Naive B cell (primary cell): ENCODE measurements around the gene SEC24B. TPM values are rescaled to one million over a fixed set of nuclear protein-coding genes. Genes with fewer than 3 reads are reported as not detected.
"Not testable (repeated sequence)": the region's sequence is repeated elsewhere in the genome, so short reads cannot be mapped to it uniquely, and the experiment has no call there.

Experiments
- ATAC-seq, 2 donors: fragments of 150-1000 bp; cut with Tn5 transposase; 2 replicates each; pipeline ENCODE4 v1.10.0; 2021; ENCODE audit warnings: low read depth in 2 of 2, mild to moderate bottlenecking in 2 of 2, moderate library complexity in 2 of 2
- DNase-seq: peaks from one replicate; pipeline ENCODE4 v3.0.0; 2022
- H3K27ac Mint-ChIP-seq, 6 donors: one replicate each; pipeline ENCODE4 v1.8.0; 2020 to 2022; ENCODE audit warnings: mild to moderate bottlenecking in 6 of 6, mixed read lengths in 6 of 6, moderate library complexity in 5 of 6, inconsistent platforms in 2 of 6
- H3K27me3 Mint-ChIP-seq, 3 donors: one replicate each; pipeline ENCODE4 v1.8.0; 2021 to 2022; ENCODE audit warnings: mixed read lengths in 3 of 3, mild to moderate bottlenecking in 1 of 3
- H3K36me3 Mint-ChIP-seq, 2 donors: one replicate each; pipeline ENCODE4 v1.8.0; 2020 to 2022; ENCODE audit warnings: mixed read lengths in 2 of 2, inconsistent platforms in 1 of 2, mild to moderate bottlenecking in 1 of 2
- H3K4me1 Mint-ChIP-seq, 3 donors: one replicate each; pipeline ENCODE4 v1.8.0; 2020 to 2022; ENCODE audit warnings: mixed read lengths in 3 of 3, inconsistent platforms in 1 of 3, mild to moderate bottlenecking in 1 of 3, moderate library complexity in 1 of 3
- H3K4me3 Mint-ChIP-seq, 8 donors: one replicate each; pipeline ENCODE4 v1.8.0; 2020 to 2022; ENCODE audit warnings: mild to moderate bottlenecking in 8 of 8, mixed read lengths in 8 of 8, moderate library complexity in 8 of 8, inconsistent platforms in 2 of 8
- H3K9me3 Mint-ChIP-seq, 7 donors: one replicate each; pipeline ENCODE4 v1.8.0; 2020 to 2022; ENCODE audit warnings: mixed read lengths in 7 of 7, mild to moderate bottlenecking in 5 of 7, inconsistent platforms in 2 of 7, moderate library complexity in 1 of 7
- polyA plus RNA-seq, 6 donors: library from polyadenylated mRNA; unstranded; fragments of 300-500 nt; fragmentation: Illumina TruSeq; gene quantifications; one replicate each; pipeline ENCODE4 v1.2.3, GENCODE V29; 2021; ENCODE audit warnings: low read depth in 6 of 6

SEC24B gene
- polyA plus RNA-seq, 6 donors from 2014 or later, result 15.0 to 36.2 (median 17.7) TPM

- H3K4me1 Mint-ChIP-seq, result no peaks in the 10 kb centered on the region
- ATAC-seq, result no peak
- no peak for DNase-seq
- H3K9me3 Mint-ChIP-seq, result no peaks in the 10 kb centered on the region
- no peak overlapping the region for H3K27ac Mint-ChIP-seq
- peaks cover 19 to 24% of the 10 kb centered on the region in 2 donors for H3K36me3 Mint-ChIP-seq
- H3K27me3 Mint-ChIP-seq, result no peaks in the 10 kb centered on the region
- no peak overlapping the region for H3K4me3 Mint-ChIP-seq
These were observed 60.9 kb downstream of the SEC24B start for GRCh38 chr4:109494563-109494962.

- Mint-ChIP-seq H3K4me1 (no peaks in the 10 kb centered on the region), H3K36me3 (peaks cover 19 to 24% of the 10 kb centered on the region in 2 donors), H3K27me3 (no peaks in the 10 kb centered on the region), H3K9me3 (no peaks in the 10 kb centered on the region), H3K4me3 (no peak overlapping the region), H3K27ac (peak overlapping the region in 2 of 6 donors; percentile 13 to 46)
- ATAC-seq (no peak), DNase-seq (no peak)
These were observed 61.9 kb downstream of the SEC24B start for GRCh38 chr4:109495514-109495913.

- ATAC-seq, result no peak
- Mint-ChIP-seq H3K9me3 (no peaks in the 10 kb centered on the region), H3K4me1 (no peaks in the 10 kb centered on the region), H3K27ac (no peak overlapping the region), H3K4me3 (no peak overlapping the region), H3K27me3 (no peaks in the 10 kb centered on the region), H3K36me3 (peaks cover 16 to 27% of the 10 kb centered on the region in 2 donors)
- no peak for DNase-seq
These were observed 63.3 kb downstream of the SEC24B start for GRCh38 chr4:109496875-109497274.

DNA sequence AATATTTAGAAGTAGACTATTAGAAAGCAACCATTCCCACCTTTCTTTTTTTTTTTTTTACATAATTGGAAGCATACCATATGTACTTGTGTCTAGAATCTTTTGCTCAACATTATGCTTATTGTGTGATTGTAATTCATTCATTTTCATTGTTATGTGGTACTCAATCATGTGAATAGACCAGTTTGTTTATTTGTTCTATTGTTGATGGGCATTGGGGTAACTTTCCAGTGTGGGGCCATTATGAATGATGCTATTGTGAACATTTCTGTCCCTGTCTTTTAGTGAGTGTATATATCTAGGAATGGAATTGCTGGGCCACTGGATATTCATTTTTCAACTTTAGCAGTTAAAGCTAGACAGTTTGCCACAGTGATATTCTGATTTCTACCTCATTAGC, 63.9 kb downstream of the SEC24B start:
- no peak for ATAC-seq
- Mint-ChIP-seq H3K9me3 (no peaks in the 10 kb centered on the region), H3K36me3 (peaks cover 11 to 23% of the 10 kb centered on the region in 2 donors), H3K27ac (no peak overlapping the region), H3K4me1 (no peaks in the 10 kb centered on the region), H3K4me3 (no peak overlapping the region), H3K27me3 (no peaks in the 10 kb centered on the region)
- no peak for DNase-seq

DNA sequence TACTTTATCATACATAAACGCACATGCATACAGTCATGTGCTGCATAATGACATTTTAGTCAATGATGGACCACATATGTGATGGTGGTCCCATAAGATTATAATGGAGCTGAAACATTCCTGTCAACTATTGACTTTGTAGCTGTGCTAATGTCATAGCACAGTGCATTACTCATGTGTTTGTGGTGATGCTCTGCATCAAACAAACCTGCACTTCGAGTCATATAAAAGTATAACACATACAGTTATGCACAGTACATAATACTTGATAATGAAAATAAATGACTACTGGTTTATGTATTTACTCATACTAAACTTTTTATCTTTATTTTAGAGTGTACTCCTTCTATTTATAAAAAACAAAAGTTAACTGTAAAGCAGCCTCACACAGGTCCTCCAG, 65.9 kb downstream of the SEC24B start:
- no peak for ATAC-seq
- Mint-ChIP-seq H3K27ac (no peak overlapping the region), H3K36me3 (peaks cover 20 to 23% of the 10 kb centered on the region in 2 donors)

GRCh38 chr4:109506890-109507289, 73.3 kb downstream of the SEC24B start:
- ATAC-seq, result no peak
- Mint-ChIP-seq H3K4me1 (peaks cover 0 to 9% (median 4%) of the 10 kb centered on the region in 3 donors), H3K27me3 (no peaks in the 10 kb centered on the region), H3K36me3 (peaks cover 10 to 23% of the 10 kb centered on the region in 2 donors), H3K9me3 (no peaks in the 10 kb centered on the region), H3K4me3 (no peak overlapping the region), H3K27ac (peak overlapping the region in 1 of 6 donors; percentile 83)
- no peak for DNase-seq

More for the DNA sequence above, 65.9 kb downstream of the SEC24B start:
- Mint-ChIP-seq H3K27me3 (no peaks in the 10 kb centered on the region), H3K4me3 (no peak overlapping the region), H3K9me3 (no peaks in the 10 kb centered on the region), H3K4me1 (peaks cover 0 to 8% (median 4%) of the 10 kb centered on the region in 3 donors)
- no peak for DNase-seq

GRCh38 chr4:109510687-109511086, 77.1 kb downstream of the SEC24B start:
- H3K36me3 Mint-ChIP-seq, result peaks cover 10 to 19% of the 10 kb centered on the region in 2 donors
- no peak overlapping the region for H3K4me3 Mint-ChIP-seq
- no peaks in the 10 kb centered on the region for H3K4me1 Mint-ChIP-seq
- H3K27ac Mint-ChIP-seq, result peak overlapping the region in 1 of 6 donors; percentile 54
- ATAC-seq (no peak), DNase-seq (no peak)
- no peaks in the 10 kb centered on the region for H3K9me3 Mint-ChIP-seq
- no peaks in the 10 kb centered on the region for H3K27me3 Mint-ChIP-seq

GRCh38 chr4:109511414-109511813, 77.8 kb downstream of the SEC24B start:
- Mint-ChIP-seq H3K27ac (no peak overlapping the region), H3K4me3 (no peak overlapping the region), H3K9me3 (no peaks in the 10 kb centered on the region), H3K27me3 (no peaks in the 10 kb centered on the region), H3K36me3 (peaks cover 10 to 19% of the 10 kb centered on the region in 2 donors), H3K4me1 (no peaks in the 10 kb centered on the region)
- ATAC-seq (no peak), DNase-seq (no peak)

GRCh38 chr4:109513368-109513767, 79.8 kb downstream of the SEC24B start:
- H3K9me3 Mint-ChIP-seq, H3K27ac Mint-ChIP-seq, DNase-seq, ATAC-seq, H3K27me3 Mint-ChIP-seq, H3K4me3 Mint-ChIP-seq, H3K4me1 Mint-ChIP-seq: not testable (repeated sequence)
- peaks cover 10 to 22% of the 10 kb centered on the region in 2 donors for H3K36me3 Mint-ChIP-seq

- Mint-ChIP-seq H3K9me3 (no peaks in the 10 kb centered on the region), H3K36me3 (peaks cover 14 to 38% of the 10 kb centered on the region in 2 donors), H3K27me3 (no peaks in the 10 kb centered on the region), H3K4me1 (no peaks in the 10 kb centered on the region), H3K4me3 (no peak overlapping the region), H3K27ac (no peak overlapping the region)
- DNase-seq, result no peak
- no peak for ATAC-seq
These were observed 98.6 kb downstream of the SEC24B start for GRCh38 chr4:109532182-109532581.

GRCh38 chr4:109545401-109545800, 111.8 kb downstream of the SEC24B start:
- Mint-ChIP-seq H3K36me3 (peaks cover 18 to 20% of the 10 kb centered on the region in 2 donors), H3K27ac (peak overlapping the region in 2 of 6 donors; percentile 7 to 60), H3K9me3 (peaks cover 0 to 4% (median 0%) of the 10 kb centered on the region in 7 donors), H3K4me3 (no peak overlapping the region), H3K27me3 (no peaks in the 10 kb centered on the region), H3K4me1 (peaks cover 7 to 22% (median 13%) of the 10 kb centered on the region in 3 donors)
- DNase-seq (no peak), ATAC-seq (no peak)

DNA sequence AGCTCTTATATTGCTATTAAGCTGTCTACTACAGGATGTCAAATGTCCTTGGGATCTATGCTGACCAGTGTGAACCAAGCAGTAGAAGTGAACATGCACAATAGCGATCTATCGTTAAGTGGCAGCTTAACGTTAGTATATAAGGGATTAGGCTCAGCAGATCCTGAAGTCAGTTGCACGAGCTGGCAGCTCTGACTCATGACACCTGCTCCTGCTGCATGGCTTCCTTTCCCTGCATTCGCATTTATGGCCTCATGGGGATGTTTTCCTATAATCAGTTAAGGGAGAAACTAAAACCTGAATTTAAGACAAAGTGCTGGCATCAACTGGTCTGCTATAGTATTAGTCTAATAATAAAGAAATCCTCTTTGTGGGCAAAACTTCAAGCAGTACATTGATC, 113.8 kb downstream of the SEC24B start:
- Mint-ChIP-seq H3K36me3 (peaks cover 14 to 17% of the 10 kb centered on the region in 2 donors), H3K4me1 (peaks cover 7 to 22% (median 13%) of the 10 kb centered on the region in 3 donors), H3K27me3 (no peaks in the 10 kb centered on the region), H3K27ac (peak overlapping the region in 2 of 6 donors; percentile 35 to 61), H3K9me3 (peaks cover 0 to 4% (median 0%) of the 10 kb centered on the region in 7 donors), H3K4me3 (no peak overlapping the region)
- DNase-seq (no peak), ATAC-seq (no peak)

DNA sequence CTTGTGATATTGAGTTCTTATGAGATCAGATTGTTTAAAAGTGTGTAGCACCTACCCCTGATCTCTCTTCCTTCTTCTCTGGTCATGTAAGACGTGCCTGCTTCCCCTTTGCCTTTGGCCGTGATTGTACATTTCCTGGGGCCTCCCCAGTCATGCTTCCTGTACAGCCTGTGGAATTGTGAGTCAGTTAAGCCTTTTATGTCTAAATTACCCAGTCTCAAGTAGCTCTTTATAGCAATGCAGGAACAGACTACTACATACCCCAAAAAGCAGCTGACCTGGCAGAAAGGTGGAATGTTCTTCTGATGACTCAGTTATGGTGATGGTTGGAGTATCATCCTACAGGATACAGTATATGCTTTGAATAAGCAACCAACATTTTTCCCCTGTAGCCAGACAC, 115.0 kb downstream of the SEC24B start:
- peak; percentile 27 to 48 for ATAC-seq

GRCh38 chr4:109552237-109552636, 118.6 kb downstream of the SEC24B start:
- Mint-ChIP-seq H3K27ac (peak overlapping the region in 1 of 6 donors; percentile 59), H3K4me1 (peaks cover 15 to 28% (median 25%) of the 10 kb centered on the region in 3 donors), H3K36me3 (peaks cover 7 to 10% of the 10 kb centered on the region in 2 donors), H3K27me3 (no peaks in the 10 kb centered on the region), H3K9me3 (peaks cover 0 to 4% (median 0%) of the 10 kb centered on the region in 7 donors), H3K4me3 (no peak overlapping the region)
- ATAC-seq (no peak), DNase-seq (no peak)

More for the DNA sequence above, 115.0 kb downstream of the SEC24B start:
- Mint-ChIP-seq H3K9me3 (peaks cover 0 to 4% (median 0%) of the 10 kb centered on the region in 7 donors), H3K27ac (peak overlapping the region in 4 of 6 donors; percentile 10 to 65 (median 49)), H3K27me3 (no peaks in the 10 kb centered on the region), H3K36me3 (peaks cover 7 to 10% of the 10 kb centered on the region in 2 donors), H3K4me1 (peaks cover 7 to 22% (median 11%) of the 10 kb centered on the region in 3 donors), H3K4me3 (no peak overlapping the region)
- DNase-seq, result no peak
